Type B pancreatic cell (in vitro differentiated cells): ENCODE results near the gene FOSL2. TPM values are rescaled to one million over a fixed set of nuclear protein-coding genes. Genes with fewer than 3 reads are reported as not detected.

Source experiments
- DNase-seq: peaks from one replicate; pipeline ENCODE4 v3.0.0; 2021; ENCODE audit warnings: mixed read lengths; ENCODE audit not compliant: unreplicated experiment; ENCODE audit errors: extremely low spot score
- H3K27ac Mint-ChIP-seq: 2 replicates; pipeline ENCODE4 v1.8.0; 2021; ENCODE audit warnings: mild to moderate bottlenecking, mixed read lengths
- H3K27me3 Mint-ChIP-seq: 2 replicates; pipeline ENCODE4 v1.8.0; 2021; ENCODE audit warnings: mixed read lengths
- H3K36me3 Mint-ChIP-seq: 2 replicates; pipeline ENCODE4 v1.8.0; 2021; ENCODE audit warnings: mixed read lengths
- H3K4me1 Mint-ChIP-seq: one replicate; pipeline ENCODE4 v1.8.0; 2021; ENCODE audit warnings: mixed read lengths; ENCODE audit not compliant: unreplicated experiment
- H3K4me3 Mint-ChIP-seq: 2 replicates; pipeline ENCODE4 v1.8.0; 2021; ENCODE audit warnings: mild to moderate bottlenecking, mixed read lengths
- H3K9me3 Mint-ChIP-seq: 2 replicates; pipeline ENCODE4 v1.8.0; 2021; ENCODE audit warnings: mixed read lengths
- total RNA-seq: library from RNA; stranded (reverse); gene quantifications from 2 replicates; pipeline ENCODE4 v1.2.1, GENCODE V29; 2021; ENCODE audit warnings: low replicate concordance
- TF ChIP-seq, protein P1 (sequence below): fragments of 200-600 bp; sonication (generic); conservative IDR thresholded peaks from 2 replicates; pipeline ENCODE4 v1.5.0; 2021; ENCODE audit warnings: antibody characterized with exemption, mild to moderate bottlenecking

Gene FOSL2
- total RNA-seq, 1 donor from 2014 or later: 42.1 TPM

DNA sequence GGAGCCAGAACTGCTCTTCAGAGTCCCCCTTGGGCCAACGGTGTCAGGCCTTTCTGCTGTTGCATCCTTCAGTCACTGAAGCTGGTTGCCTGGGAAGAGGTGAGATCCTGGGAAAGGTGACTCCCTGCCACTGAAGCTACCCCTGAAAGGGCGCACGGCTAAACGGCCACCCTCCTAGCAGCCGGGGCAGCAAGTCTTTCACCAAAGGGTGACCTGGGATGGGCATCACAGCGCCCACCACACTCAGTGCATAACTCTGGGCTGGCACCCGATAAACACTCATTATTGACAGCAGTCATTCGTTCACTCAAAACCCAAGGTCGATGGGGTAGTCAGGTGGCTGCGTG is 26.5 kb upstream of the FOSL2 start:
- DNase-seq: no peak
- no peak overlapping the region for H3K27ac Mint-ChIP-seq
- no peaks in the 10 kb centered on the region for H3K36me3 Mint-ChIP-seq
- TF ChIP-seq, protein P1, sequence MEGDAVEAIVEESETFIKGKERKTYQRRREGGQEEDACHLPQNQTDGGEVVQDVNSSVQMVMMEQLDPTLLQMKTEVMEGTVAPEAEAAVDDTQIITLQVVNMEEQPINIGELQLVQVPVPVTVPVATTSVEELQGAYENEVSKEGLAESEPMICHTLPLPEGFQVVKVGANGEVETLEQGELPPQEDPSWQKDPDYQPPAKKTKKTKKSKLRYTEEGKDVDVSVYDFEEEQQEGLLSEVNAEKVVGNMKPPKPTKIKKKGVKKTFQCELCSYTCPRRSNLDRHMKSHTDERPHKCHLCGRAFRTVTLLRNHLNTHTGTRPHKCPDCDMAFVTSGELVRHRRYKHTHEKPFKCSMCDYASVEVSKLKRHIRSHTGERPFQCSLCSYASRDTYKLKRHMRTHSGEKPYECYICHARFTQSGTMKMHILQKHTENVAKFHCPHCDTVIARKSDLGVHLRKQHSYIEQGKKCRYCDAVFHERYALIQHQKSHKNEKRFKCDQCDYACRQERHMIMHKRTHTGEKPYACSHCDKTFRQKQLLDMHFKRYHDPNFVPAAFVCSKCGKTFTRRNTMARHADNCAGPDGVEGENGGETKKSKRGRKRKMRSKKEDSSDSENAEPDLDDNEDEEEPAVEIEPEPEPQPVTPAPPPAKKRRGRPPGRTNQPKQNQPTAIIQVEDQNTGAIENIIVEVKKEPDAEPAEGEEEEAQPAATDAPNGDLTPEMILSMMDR: no peak
- H3K4me1 Mint-ChIP-seq: peaks cover 43% of the 10 kb centered on the region
- H3K27me3 Mint-ChIP-seq: peaks cover 3% of the 10 kb centered on the region
- no peaks in the 10 kb centered on the region for H3K9me3 Mint-ChIP-seq
- H3K4me3 Mint-ChIP-seq: no peak overlapping the region

DNA sequence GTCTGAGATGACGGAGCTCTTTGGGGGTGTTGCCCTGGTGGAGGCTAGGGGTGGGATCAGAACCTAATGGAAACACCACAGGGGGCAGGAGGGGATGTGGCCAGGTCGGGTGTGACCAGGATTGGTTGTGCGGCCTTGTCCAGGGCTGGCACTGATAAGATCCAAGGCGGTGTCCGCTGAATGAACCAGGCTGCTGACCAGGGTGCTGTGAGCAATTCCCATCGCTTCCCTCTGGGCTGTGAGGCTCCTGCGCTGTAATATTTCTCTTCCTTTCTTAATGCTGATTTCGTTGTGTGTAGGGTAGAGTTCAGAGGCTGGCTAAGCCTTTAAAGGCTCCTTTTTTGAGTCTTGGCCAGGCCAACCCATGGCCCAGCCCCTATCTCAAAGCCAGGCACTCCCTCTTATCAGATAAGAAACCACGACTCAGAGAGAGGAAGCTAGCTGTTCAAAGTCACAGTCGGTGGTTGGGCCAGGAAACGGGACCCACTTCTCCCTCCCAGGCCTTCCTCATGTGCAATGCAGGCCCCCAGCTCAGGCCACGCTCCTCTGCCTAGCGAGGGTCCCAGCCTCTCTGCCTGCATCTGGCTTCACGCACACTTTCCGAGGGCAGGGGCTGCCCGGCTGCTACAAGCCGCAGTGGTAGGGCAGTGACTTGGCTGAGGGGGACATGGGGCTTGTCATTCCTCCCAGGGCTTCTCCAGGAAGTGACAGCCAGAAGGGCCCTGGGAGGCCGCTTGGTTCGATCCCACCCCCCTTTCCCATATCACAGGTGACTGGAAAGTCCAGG is 26.0 kb upstream of the FOSL2 start:
- Mint-ChIP-seq H3K4me1 (peaks cover 41% of the 10 kb centered on the region), H3K27me3 (peaks cover 3% of the 10 kb centered on the region), H3K4me3 (no peak overlapping the region), H3K36me3 (no peaks in the 10 kb centered on the region), H3K27ac (no peak overlapping the region), H3K9me3 (no peaks in the 10 kb centered on the region)
- TF ChIP-seq, protein P1: no peak
- DNase-seq: no peak

DNA sequence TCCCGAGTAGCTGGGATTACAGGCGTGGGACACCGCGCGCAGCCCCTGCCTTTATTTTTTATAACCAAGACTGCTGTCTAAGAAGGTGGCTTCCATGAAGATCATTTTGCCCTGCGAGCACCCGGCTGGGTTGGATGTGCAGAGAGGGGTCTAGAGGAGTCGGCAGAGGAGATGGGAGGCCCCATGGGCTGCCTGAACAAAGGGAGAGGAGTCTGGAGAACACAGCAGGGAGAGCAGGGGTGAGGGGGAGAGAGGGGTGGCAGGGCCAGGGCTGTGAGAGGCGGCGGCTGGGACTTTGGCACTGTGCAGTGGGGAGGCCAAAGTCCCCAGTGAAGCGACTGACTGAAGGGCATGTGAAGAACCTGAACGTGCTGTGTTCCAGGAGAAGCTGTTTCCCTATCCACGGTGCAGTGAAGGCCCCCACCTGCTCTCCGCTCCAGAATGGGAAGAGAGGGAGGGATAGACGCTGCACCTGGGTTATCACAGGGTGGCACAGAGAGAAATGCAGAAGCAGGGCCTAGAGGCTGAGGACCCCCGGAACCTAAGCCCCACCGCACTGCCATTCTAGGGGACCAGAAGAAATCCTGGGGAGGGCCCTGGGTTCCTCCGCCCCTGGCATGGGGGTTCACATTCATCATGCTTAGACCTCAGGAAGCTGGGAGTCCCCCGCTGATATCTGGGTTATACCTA is 24.8 kb upstream of the FOSL2 start:
- TF ChIP-seq, protein P1: no peak
- peaks cover 6% of the 10 kb centered on the region for H3K9me3 Mint-ChIP-seq
- H3K4me1 Mint-ChIP-seq: peaks cover 30% of the 10 kb centered on the region
- no peak for DNase-seq
- H3K4me3 Mint-ChIP-seq: no peak overlapping the region
- no peaks in the 10 kb centered on the region for H3K36me3 Mint-ChIP-seq
- no peak overlapping the region for H3K27ac Mint-ChIP-seq
- H3K27me3 Mint-ChIP-seq: peaks cover 3% of the 10 kb centered on the region

DNA sequence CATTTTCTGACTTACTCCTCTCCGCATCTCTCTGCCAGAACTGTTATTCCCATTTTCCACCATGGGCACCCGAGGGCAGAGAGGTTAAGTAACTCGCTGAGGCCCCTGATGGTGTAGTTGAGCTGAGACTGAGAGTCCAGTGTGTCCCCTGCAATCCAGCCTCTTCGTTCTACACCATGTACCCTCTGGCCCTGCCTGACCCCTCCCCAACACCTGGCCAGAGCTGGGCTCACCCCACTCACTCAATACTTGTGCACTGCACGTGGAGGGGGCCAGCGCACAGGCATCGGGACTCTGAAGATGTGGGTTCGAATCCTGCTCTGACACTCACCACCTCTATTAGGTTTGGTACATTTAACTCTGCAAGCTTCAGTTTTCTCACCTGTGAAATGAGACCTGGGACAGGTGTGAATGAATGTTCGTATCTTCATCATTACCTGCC is 24.3 kb upstream of the FOSL2 start:
- no peak overlapping the region for H3K27ac Mint-ChIP-seq
- H3K4me3 Mint-ChIP-seq: no peak overlapping the region

DNA sequence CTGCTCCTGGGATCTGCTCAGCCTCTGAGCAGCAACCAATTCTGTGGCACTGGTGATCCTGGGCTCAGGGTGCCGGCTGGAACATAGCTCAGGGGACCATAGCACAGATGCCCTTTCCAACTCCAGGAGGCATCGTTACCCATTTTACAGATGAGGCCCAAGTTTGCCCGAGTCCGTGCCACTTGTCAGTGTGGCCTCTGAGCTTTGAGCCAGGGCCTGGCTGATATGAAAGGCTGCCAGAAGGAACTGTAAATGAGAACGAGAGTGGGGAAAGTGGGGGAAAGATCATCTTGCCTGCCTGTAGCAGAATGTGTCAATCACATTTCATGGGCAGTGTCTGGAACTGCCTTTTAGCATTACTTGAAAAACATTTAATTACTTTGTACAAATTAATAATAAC is 23.3 kb upstream of the FOSL2 start:
- no peak for DNase-seq
- Mint-ChIP-seq H3K36me3 (no peaks in the 10 kb centered on the region), H3K9me3 (peaks cover 10% of the 10 kb centered on the region), H3K4me1 (peaks cover 25% of the 10 kb centered on the region), H3K27me3 (peaks cover 3% of the 10 kb centered on the region), H3K4me3 (no peak overlapping the region), H3K27ac (no peak overlapping the region)
- TF ChIP-seq, protein P1: no peak

More for the DNA sequence above, 24.3 kb upstream of the FOSL2 start:
- DNase-seq: no peak
- no peaks in the 10 kb centered on the region for H3K36me3 Mint-ChIP-seq
- H3K4me1 Mint-ChIP-seq: peaks cover 25% of the 10 kb centered on the region
- TF ChIP-seq, protein P1: no peak
- peaks cover 3% of the 10 kb centered on the region for H3K27me3 Mint-ChIP-seq
- peaks cover 10% of the 10 kb centered on the region for H3K9me3 Mint-ChIP-seq
